HepG2 (cell line): ENCODE results near the gene OR10AD1. TPM values are rescaled to one million over a fixed set of nuclear protein-coding genes. Genes with fewer than 3 reads are reported as not detected.

ENCODE experiments used
- AFF4 ChIP-seq: sonication (generic); formaldehyde crosslinking; IDR thresholded peaks from 2 replicates; pipeline ENCODE4 v1.4.0; 2020; ENCODE audit warnings: missing genetic modification reagents
- ARNT2 ChIP-seq: sonication (generic); formaldehyde crosslinking; IDR thresholded peaks from 2 replicates; pipeline ENCODE4 v1.8.0; 2022; ENCODE audit warnings: mild to moderate bottlenecking, low read depth, missing genetic modification reagents, moderate library complexity
- CHCHD3 ChIP-seq: sonication (generic); formaldehyde crosslinking; IDR thresholded peaks from 2 replicates; pipeline ENCODE4 v1.8.0; 2022; ENCODE audit warnings: mild to moderate bottlenecking, missing genetic modification reagents, moderate library complexity
- GPBP1L1 ChIP-seq: sonication (generic); formaldehyde crosslinking; IDR thresholded peaks from 2 replicates; pipeline ENCODE4 v1.5.0; 2020; ENCODE audit warnings: mild to moderate bottlenecking, missing genetic modification reagents
- HMG20B ChIP-seq: conservative IDR thresholded peaks from 2 replicates; pipeline ENCODE4 v1.6.1; 2016; ENCODE audit warnings: missing genetic modification reagents, missing compliant biosample characterization
- JDP2 ChIP-seq: sonication (generic); formaldehyde crosslinking; IDR thresholded peaks from 2 replicates; pipeline ENCODE4 v1.8.1; 2022; ENCODE audit warnings: missing genetic modification reagents, borderline replicate concordance
- JUND ChIP-seq: sonication (generic); formaldehyde crosslinking; IDR thresholded peaks from 2 replicates; pipeline ENCODE4 v1.8.0; 2022; ENCODE audit warnings: mild to moderate bottlenecking, missing genetic modification reagents
- NFE2L2 ChIP-seq: fragments of 150-350 bp; IDR thresholded peaks from 2 replicates; pipeline ENCODE4 v1.6.1; 2014; ENCODE audit warnings: low read length
- PHF20 ChIP-seq: sonication (generic); formaldehyde crosslinking; IDR thresholded peaks from 2 replicates; pipeline ENCODE4 v1.5.0; 2020; ENCODE audit warnings: mild to moderate bottlenecking, missing genetic modification reagents
- RBM39 ChIP-seq: fragments of 200-400 bp; formaldehyde crosslinking; IDR thresholded peaks from one replicate; pipeline ENCODE4 v1.6.1; 2018; ENCODE audit warnings: antibody characterized with exemption, mild to moderate bottlenecking, low read depth, low read length; ENCODE audit not compliant: poor library complexity, severe bottlenecking
- REL ChIP-seq: sonication (generic); formaldehyde crosslinking; conservative IDR thresholded peaks from 2 replicates; pipeline ENCODE4 v1.8.0; 2022; ENCODE audit warnings: mild to moderate bottlenecking, missing genetic modification reagents, moderate library complexity
- SIN3A ChIP-seq: IDR thresholded peaks from 2 replicates; pipeline ENCODE4 v1.6.1; 2011; ENCODE audit warnings: low read depth, mild to moderate bottlenecking, control low read depth, low read length, borderline replicate concordance
- SNAPC2 ChIP-seq: sonication (generic); formaldehyde crosslinking; IDR thresholded peaks from 2 replicates; pipeline ENCODE4 v1.8.1; 2022; ENCODE audit warnings: mild to moderate bottlenecking, missing genetic modification reagents
- SNRNP70 ChIP-seq: fragments of 200-400 bp; formaldehyde crosslinking; IDR thresholded peaks from 2 replicates; pipeline ENCODE4 v1.6.1; 2017; ENCODE audit warnings: mild to moderate bottlenecking, low read depth, low read length, moderate library complexity
- ZFP1 ChIP-seq: IDR thresholded peaks from 2 replicates; pipeline ENCODE4 v1.6.1; 2016
- ZMAT5 ChIP-seq: sonication (generic); formaldehyde crosslinking; IDR thresholded peaks from 2 replicates; pipeline ENCODE4 v1.5.0; 2020; ENCODE audit warnings: mild to moderate bottlenecking, low read depth, missing genetic modification reagents, borderline replicate concordance
- ZNF234 ChIP-seq: sonication (generic); formaldehyde crosslinking; conservative IDR thresholded peaks from 2 replicates; pipeline ENCODE4 v1.5.1; 2020; ENCODE audit warnings: mild to moderate bottlenecking, missing genetic modification reagents
- ZNF296 ChIP-seq: sonication (generic); formaldehyde crosslinking; conservative IDR thresholded peaks from 2 replicates; pipeline ENCODE4 v1.5.0; 2020; ENCODE audit warnings: mild to moderate bottlenecking, missing genetic modification reagents
- ZNF563 ChIP-seq: sonication (generic); formaldehyde crosslinking; IDR thresholded peaks from 2 replicates; pipeline ENCODE4 v1.8.0; 2022; ENCODE audit warnings: mild to moderate bottlenecking, moderate library complexity, missing genetic modification reagents
- ZNF576 ChIP-seq: sonication (generic); formaldehyde crosslinking; IDR thresholded peaks from 2 replicates; pipeline ENCODE4 v1.4.0; 2020; ENCODE audit warnings: mild to moderate bottlenecking, missing genetic modification reagents
- ZNF720 ChIP-seq: sonication (generic); formaldehyde crosslinking; IDR thresholded peaks from 2 replicates; pipeline ENCODE4 v1.4.0; 2020; ENCODE audit warnings: missing genetic modification reagents
- ZXDC ChIP-seq: sonication (generic); formaldehyde crosslinking; IDR thresholded peaks from 2 replicates; pipeline ENCODE4 v1.5.0; 2020; ENCODE audit warnings: mild to moderate bottlenecking, missing genetic modification reagents
- polyA plus RNA-seq, 8 experiments: library from polyadenylated mRNA; depleted of rRNA in 3 of 8; stranded (reverse) in 7 of 8; unstranded in 1 of 8; fragments of >200 nt; fragmentation: Illumina TruSeq in 4 of 8; extraction: Trizol in 4 of 8; gene quantifications; 2 replicates each; pipeline versions ENCODE4 v1.2.1 to v1.2.3, GENCODE V29; 2011 to 2016; ENCODE audit warnings: low read depth in 4 of 8, missing spikeins in 1 of 8, mixed read lengths in 1 of 8; ENCODE audit not compliant: insufficient read depth in 1 of 8
- total RNA-seq, 5 experiments: library from RNA; depleted of rRNA; stranded (reverse); fragments of >200 nt; fragmentation: Illumina TruSeq; extraction: Trizol; gene quantifications; 2 replicates each; pipeline ENCODE4 v1.2.3, GENCODE V29; 2016; ENCODE audit warnings: low read depth in 1 of 5

The OR10AD1 gene
- total and polyA plus RNA-seq, 2 of the 13 experiments (the other 11 are each of a cell fraction or from before 2014, with no cell fraction given) = not detected

- TF ChIP-seq AFF4 (CRISPR knock-in tag) (no peak), JDP2 (no peak), ARNT2 (CRISPR knock-in tag) (0 out of 2 replicates have a peak, but pooled peaks have one; percentile 27), ZNF720 (CRISPR knock-in tag) (no peak), ZXDC (CRISPR knock-in tag) (no peak), GPBP1L1 (CRISPR knock-in tag) (no peak), ZNF234 (no peak), PHF20 (CRISPR knock-in tag) (peak; percentile 89), ZNF576 (CRISPR knock-in tag) (no peak), CHCHD3 (CRISPR knock-in tag) (no peak), ZMAT5 (CRISPR knock-in tag) (no peak), HMG20B (CRISPR knock-in tag) (no peak), SNAPC2 (no peak), SIN3A (no peak), SNRNP70 (no peak), NFE2L2 (no peak), RBM39 (peak; percentile 47), JUND (no peak), ZFP1 (CRISPR knock-in tag) (0 out of 2 replicates have a peak, but pooled peaks have one; percentile 18), ZNF563 (CRISPR knock-in tag) (no peak), REL (CRISPR knock-in tag) (no peak), ZNF296 (CRISPR knock-in tag) (no peak)
Measured at GRCh38 chr12:48157018-48157888, 45.8 kb downstream of the OR10AD1 start, which contains the start of gene ASB8 (continued).
